Breast epithelium (tissue), 4 donors: ENCODE data around the gene CRIM1. TPM values are rescaled to one million over a fixed set of nuclear protein-coding genes. Genes with fewer than 3 reads are reported as not detected.

Experiments used
- DNase-seq, 2 donors: peaks; one replicate each; pipeline ENCODE4 v3.0.0-alpha.2; 2019; ENCODE audit warnings: low spot score in 2 of 2
- H3K27ac ChIP-seq, 2 donors: fragments of 200-600 bp; sonication (generic) in 1 of 2; one replicate each; pipeline ENCODE4 v1.5.1; 2016 to 2019; ENCODE audit warnings: mild to moderate bottlenecking in 1 of 2
- H3K27me3 ChIP-seq, 2 donors: fragments of 200-600 bp; sonication (generic) in 1 of 2; one replicate each; pipeline versions ENCODE4 v1.5.1 to v1.6.0; 2017 to 2019; ENCODE audit warnings: control low read depth in 1 of 2, mild to moderate bottlenecking in 1 of 2
- H3K36me3 ChIP-seq: fragments of 200-600 bp; one replicate; pipeline ENCODE4 v1.5.1; 2019
- H3K4me1 ChIP-seq, 2 donors: fragments of 200-600 bp; sonication (generic); one replicate each; pipeline ENCODE4 v1.5.1; 2016 to 2019; ENCODE audit warnings: control low read depth in 1 of 2
- H3K4me3 ChIP-seq, 3 donors: fragments of 200-600 bp; sonication (generic); 1 replicate in 2 of 3; 2 replicates in 1 of 3; pipeline ENCODE4 v1.5.1; 2016 to 2019; ENCODE audit warnings: mild to moderate bottlenecking in 3 of 3, moderate library complexity in 2 of 3
- H3K9me3 ChIP-seq, 2 donors: fragments of 200-600 bp; sonication (generic) in 1 of 2; one replicate each; pipeline ENCODE4 v1.5.1; 2016 to 2019; ENCODE audit warnings: control low read depth in 1 of 2
- POLR2A ChIP-seq: fragments of 450-650 bp; IDR thresholded peaks from one replicate; pipeline ENCODE4 v1.6.1; 2016; ENCODE audit warnings: antibody characterized with exemption, mild to moderate bottlenecking, moderate library complexity
- POLR2AphosphoS5 ChIP-seq, 3 donors: sonication (generic); formaldehyde crosslinking; IDR thresholded peaks; one replicate each; pipeline ENCODE4 v1.6.1; 2017; ENCODE audit warnings: antibody characterized with exemption in 3 of 3
- intact Hi-C: fragments of 100-400 bp; cut with DNase I; formaldehyde crosslinking; loops from one replicate; pipeline ENCODE4 v1.15.1; 2023; ENCODE audit warnings: low total_unique reads
- total RNA-seq, 3 donors: library from RNA; depleted of rRNA; stranded (reverse); fragments of >200 nt; gene quantifications; one replicate each; pipeline ENCODE4 v1.1.0, GENCODE V29; 2016
- TF ChIP-seq, protein P1 (sequence below), 3 donors: fragments of 450-650 bp; IDR thresholded peaks; one replicate each; pipeline ENCODE4 v1.5.1; 2016 to 2017; ENCODE audit warnings: antibody characterized with exemption in 3 of 3, mild to moderate bottlenecking in 3 of 3, moderate library complexity in 3 of 3

Gene CRIM1
- total RNA-seq, 3 donors from 2014 or later: 166 to 187 (median 178) TPM

DNA sequence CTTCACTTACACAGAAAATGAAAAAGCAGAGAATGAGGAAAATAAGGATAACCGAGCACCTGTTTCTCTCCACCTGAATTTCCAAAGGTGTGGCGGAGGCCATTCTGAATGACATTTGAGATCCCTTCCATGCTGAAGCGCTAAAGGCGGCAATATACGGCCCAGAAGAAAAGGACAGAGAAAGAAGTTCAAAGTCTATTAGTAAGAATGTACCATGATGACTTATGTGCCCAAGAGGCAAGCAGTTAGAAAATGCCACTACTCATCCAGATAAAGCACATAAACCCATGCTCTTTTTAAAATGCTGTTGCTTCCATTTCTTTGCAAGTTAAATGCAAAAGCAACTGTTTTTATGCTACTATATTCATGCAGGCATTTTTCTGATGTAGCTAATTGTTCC lies 205.1 kb downstream of the CRIM1 start:
- no peak overlapping the region for H3K27ac ChIP-seq
- TF ChIP-seq, protein P1, sequence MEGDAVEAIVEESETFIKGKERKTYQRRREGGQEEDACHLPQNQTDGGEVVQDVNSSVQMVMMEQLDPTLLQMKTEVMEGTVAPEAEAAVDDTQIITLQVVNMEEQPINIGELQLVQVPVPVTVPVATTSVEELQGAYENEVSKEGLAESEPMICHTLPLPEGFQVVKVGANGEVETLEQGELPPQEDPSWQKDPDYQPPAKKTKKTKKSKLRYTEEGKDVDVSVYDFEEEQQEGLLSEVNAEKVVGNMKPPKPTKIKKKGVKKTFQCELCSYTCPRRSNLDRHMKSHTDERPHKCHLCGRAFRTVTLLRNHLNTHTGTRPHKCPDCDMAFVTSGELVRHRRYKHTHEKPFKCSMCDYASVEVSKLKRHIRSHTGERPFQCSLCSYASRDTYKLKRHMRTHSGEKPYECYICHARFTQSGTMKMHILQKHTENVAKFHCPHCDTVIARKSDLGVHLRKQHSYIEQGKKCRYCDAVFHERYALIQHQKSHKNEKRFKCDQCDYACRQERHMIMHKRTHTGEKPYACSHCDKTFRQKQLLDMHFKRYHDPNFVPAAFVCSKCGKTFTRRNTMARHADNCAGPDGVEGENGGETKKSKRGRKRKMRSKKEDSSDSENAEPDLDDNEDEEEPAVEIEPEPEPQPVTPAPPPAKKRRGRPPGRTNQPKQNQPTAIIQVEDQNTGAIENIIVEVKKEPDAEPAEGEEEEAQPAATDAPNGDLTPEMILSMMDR (IDR thresholded peaks at IDR 0.05): no peak
- TF ChIP-seq POLR2A (no peak), POLR2AphosphoS5 (IDR thresholded peaks at IDR 0.05) (no peak)
- intact Hi-C loops: no loop called here

DNA sequence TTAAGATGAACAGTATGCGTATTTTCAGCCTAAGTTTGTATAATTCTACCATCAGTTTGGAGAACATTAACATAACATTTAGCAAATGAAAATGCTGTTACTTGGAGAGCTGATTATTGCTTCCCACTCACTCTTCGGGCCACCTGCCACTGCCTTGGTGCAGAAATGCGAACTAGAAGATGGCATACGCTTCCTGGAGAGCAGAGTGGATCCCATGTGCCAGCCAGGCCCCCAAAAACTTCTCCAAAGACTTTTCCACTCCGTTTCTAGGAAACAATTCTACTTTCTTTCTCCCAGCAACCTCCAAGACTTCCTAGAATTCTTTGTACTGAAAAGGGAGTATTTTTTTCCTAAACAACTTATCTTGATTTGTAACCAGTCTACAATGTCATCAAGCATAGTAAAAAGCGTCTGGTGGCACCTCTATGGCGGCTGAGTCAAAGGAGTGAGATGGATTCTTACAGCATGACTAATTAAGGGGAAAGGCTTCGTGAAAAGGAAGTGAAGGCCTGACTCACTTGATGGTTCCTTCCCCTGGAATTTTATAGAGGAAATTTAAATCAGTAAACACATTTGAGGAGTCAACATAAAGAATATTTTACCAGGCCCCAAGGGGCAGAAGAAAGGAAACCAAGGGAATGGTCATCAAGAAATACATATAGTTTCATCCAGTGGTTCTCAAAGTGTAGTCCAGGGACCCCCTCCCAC lies 205.8 kb downstream of the CRIM1 start:
- no peaks in the 10 kb centered on the region for H3K36me3 ChIP-seq
- peak overlapping the region; percentile 49 to 67 for H3K27ac ChIP-seq
- intact Hi-C loops: no loop called here
- TF ChIP-seq, protein P1 (IDR thresholded peaks at IDR 0.05): no peak
- no peak for TF ChIP-seq POLR2A
- TF ChIP-seq POLR2AphosphoS5 (IDR thresholded peaks at IDR 0.05): no peak
- H3K9me3 ChIP-seq: no peaks in the 10 kb centered on the region
- no peak for DNase-seq
- no peaks in the 10 kb centered on the region for H3K4me1 ChIP-seq
- H3K4me3 ChIP-seq: no peak overlapping the region
- H3K27me3 ChIP-seq: no peaks in the 10 kb centered on the region

More for the DNA sequence above, 205.1 kb downstream of the CRIM1 start:
- Histone ChIP-seq H3K27me3 (no peaks in the 10 kb centered on the region), H3K9me3 (no peaks in the 10 kb centered on the region), H3K4me1 (no peaks in the 10 kb centered on the region), H3K36me3 (no peaks in the 10 kb centered on the region), H3K4me3 (no peak overlapping the region)
- DNase-seq: no peak

DNA sequence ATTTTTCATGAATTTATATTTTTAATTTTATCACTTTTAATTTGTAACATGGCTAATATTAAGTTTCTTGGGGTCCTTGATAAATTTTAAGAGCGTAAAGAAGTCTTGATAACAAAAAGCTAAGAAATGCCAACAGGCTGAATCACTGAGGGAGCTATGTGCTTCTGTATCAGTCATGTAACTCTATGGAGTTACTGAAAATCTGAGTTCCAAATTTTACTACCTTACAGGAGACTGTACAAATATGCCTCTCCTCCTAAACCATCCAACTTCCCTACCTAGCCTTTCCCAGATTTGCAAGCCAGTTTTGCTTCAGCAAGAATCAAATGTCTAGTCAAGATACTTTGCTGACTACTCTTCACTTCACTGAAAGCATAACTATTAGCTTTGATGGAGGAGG lies 206.7 kb downstream of the CRIM1 start:
- Histone ChIP-seq H3K36me3 (no peaks in the 10 kb centered on the region), H3K27ac (peak overlapping the region in 1 of 2 donors; percentile 67), H3K4me1 (no peaks in the 10 kb centered on the region), H3K9me3 (no peaks in the 10 kb centered on the region), H3K27me3 (no peaks in the 10 kb centered on the region), H3K4me3 (no peak overlapping the region)
- no peak for DNase-seq
- TF ChIP-seq, protein P1 (IDR thresholded peaks at IDR 0.05): no peak
- TF ChIP-seq POLR2AphosphoS5 (IDR thresholded peaks at IDR 0.05) (no peak), POLR2A (no peak)
- intact Hi-C loops: no loop called here

DNA sequence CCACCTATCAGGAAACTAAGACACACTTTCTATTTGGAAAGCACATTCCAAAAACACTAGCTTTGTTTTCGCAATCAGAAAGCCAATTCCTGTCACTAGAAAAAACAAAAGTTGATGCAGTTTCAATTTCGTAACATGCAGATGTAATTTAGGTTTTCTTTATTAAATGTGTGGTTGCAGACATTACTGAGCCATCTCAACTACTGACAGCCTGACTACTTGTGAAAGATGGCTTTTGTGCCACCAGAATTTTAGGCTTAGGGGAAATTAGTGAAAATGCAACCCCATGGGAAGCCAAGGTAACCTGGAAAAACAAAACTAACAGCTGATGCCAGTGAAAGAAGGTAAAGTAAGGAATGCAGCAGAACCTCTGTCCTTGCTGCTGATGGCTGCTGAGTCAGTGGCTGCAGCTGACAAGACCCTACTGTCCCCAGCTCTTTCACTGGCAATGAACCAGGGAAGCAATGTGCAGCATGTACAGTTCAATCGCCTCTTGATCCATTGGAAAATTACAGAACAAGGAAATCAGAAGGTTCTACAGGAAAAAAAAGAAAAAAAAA lies 207.5 kb downstream of the CRIM1 start:
- H3K4me3 ChIP-seq: peak overlapping the region in 2 of 3 donors; percentile 18 to 19
- peak overlapping the region; percentile 62 to 67 for H3K27ac ChIP-seq
- TF ChIP-seq, protein P1 (IDR thresholded peaks at IDR 0.05): no peak
- TF ChIP-seq POLR2AphosphoS5 (IDR thresholded peaks at IDR 0.05) (no peak), POLR2A (no peak)
- H3K27me3 ChIP-seq: no peaks in the 10 kb centered on the region
- no peak for DNase-seq
- H3K9me3 ChIP-seq: no peaks in the 10 kb centered on the region
- intact Hi-C loops: no loop called here
- H3K4me1 ChIP-seq: no peaks in the 10 kb centered on the region
- H3K36me3 ChIP-seq: no peaks in the 10 kb centered on the region

DNA sequence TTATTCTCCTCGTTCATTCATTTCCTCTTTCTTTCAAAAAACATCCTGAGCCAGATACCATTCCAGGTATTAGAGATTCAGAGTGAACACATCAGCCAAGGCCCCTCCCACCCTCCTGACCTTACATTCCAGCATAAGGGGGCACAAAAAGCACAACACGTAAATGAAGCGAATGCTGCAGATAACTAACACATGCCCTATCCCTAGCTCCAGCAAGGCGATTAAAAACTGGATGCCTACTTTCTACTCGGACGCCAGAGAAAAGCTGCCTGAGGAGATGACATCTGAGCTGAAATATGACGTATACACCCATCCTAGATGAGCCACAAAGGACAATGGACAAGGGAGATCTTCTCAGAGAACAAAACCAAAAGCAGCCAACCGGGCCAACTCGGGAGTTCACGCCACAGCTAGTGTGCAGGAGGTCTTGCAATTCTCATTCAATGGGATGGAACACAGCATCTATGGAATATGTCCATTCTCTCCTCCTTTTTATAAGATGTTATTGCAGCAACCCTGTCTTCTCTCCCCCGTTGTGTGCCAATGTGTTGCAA lies 208.9 kb downstream of the CRIM1 start:
- peak in 1 of 2 donors; percentile 33 for DNase-seq
- Histone ChIP-seq H3K27me3 (no peaks in the 10 kb centered on the region), H3K27ac (peak overlapping the region; percentile 48 to 67), H3K4me3 (no peak overlapping the region), H3K4me1 (no peaks in the 10 kb centered on the region), H3K36me3 (no peaks in the 10 kb centered on the region), H3K9me3 (no peaks in the 10 kb centered on the region)
- TF ChIP-seq, protein P1 (IDR thresholded peaks at IDR 0.05): no peak
- TF ChIP-seq POLR2AphosphoS5 (IDR thresholded peaks at IDR 0.05) (no peak), POLR2A (no peak)
- intact Hi-C loops: no loop called here
